ENCODE measurements around the gene COLEC12. TPM values are rescaled to one million over a fixed set of nuclear protein-coding genes. Genes with fewer than 3 reads are reported as not detected.

Gene COLEC12
- total RNA-seq, 3 donors from 2014 or later, result 2.4 to 12.1 (median 4.7) TPM

- no peak for ATAC-seq
- Histone ChIP-seq H3K36me3 (ENCODE audit: low read depth) (no peaks in the 10 kb centered on the region), H3K4me1 (ENCODE audit: low read depth) (no peaks in the 10 kb centered on the region), H3K9me3 (no peaks in the 10 kb centered on the region), H3K4me3 (no peak overlapping the region)
- intact Hi-C loops (cut with DNase I, micrococcal nuclease), result no loop called here
- no peak for TF ChIP-seq CTCF (IDR thresholded peaks at IDR 0.05)
- no peak for DNase-seq
Observed at GRCh38 chr18:523561-523960, 23.1 kb upstream of the COLEC12 start.

- TF ChIP-seq CTCF (IDR thresholded peaks at IDR 0.05), result no peak
- Histone ChIP-seq H3K36me3 (ENCODE audit: low read depth) (no peaks in the 10 kb centered on the region), H3K9me3 (no peaks in the 10 kb centered on the region), H3K4me3 (no peak overlapping the region), H3K4me1 (ENCODE audit: low read depth) (no peaks in the 10 kb centered on the region)
- ATAC-seq (peak; percentile 42), DNase-seq (peak; percentile 25 to 55 (median 39))
- intact Hi-C loops (cut with DNase I, micrococcal nuclease), result no loop called here
Observed at GRCh38 chr18:519019-519879, 18.7 kb upstream of the COLEC12 start.

DNA sequence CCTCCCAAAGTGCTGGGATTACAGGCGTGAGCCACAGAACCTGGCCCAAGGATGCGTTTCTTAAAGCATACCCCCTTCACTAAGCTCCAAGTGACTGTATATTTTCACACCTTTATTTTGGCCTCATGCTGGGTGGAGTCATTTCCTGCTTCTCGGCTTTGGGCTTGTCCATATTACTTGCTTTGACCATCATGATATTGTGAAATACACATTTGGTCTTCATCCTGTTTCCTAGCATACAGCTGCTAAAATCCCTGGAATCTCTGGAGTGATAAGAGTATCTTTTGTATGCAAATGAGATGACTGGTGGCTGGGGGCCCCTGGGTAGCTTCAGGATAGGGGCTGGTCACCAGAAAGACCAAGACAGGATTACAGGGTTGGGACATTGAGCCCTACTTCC lies 17.6 kb upstream of the COLEC12 start:
- no peaks in the 10 kb centered on the region for H3K4me1 ChIP-seq (ENCODE audit: low read depth)
- no peak for TF ChIP-seq CTCF (IDR thresholded peaks at IDR 0.05)
- no peaks in the 10 kb centered on the region for H3K9me3 ChIP-seq
- ATAC-seq (no peak), DNase-seq (no peak)
- H3K36me3 ChIP-seq (ENCODE audit: low read depth), result no peaks in the 10 kb centered on the region
- no peak overlapping the region for H3K4me3 ChIP-seq
- intact Hi-C loops (cut with DNase I, micrococcal nuclease), result no loop called here

- no peaks in the 10 kb centered on the region for H3K4me1 ChIP-seq (ENCODE audit: low read depth)
- intact Hi-C loops (cut with DNase I, micrococcal nuclease), result no loop called here
- TF ChIP-seq CTCF (IDR thresholded peaks at IDR 0.05), result no peak
- no peak for DNase-seq
- H3K4me3 ChIP-seq, result no peak overlapping the region
- no peaks in the 10 kb centered on the region for H3K36me3 ChIP-seq (ENCODE audit: low read depth)
- H3K9me3 ChIP-seq, result no peaks in the 10 kb centered on the region
- no peak for ATAC-seq
Observed at GRCh38 chr18:515838-516237, 15.3 kb upstream of the COLEC12 start.

GRCh38 chr18:515156-515815 lies 14.8 kb upstream of the COLEC12 start:
- Histone ChIP-seq H3K36me3 (ENCODE audit: low read depth) (no peaks in the 10 kb centered on the region), H3K9me3 (no peaks in the 10 kb centered on the region), H3K4me3 (no peak overlapping the region), H3K4me1 (ENCODE audit: low read depth) (no peaks in the 10 kb centered on the region)
- ATAC-seq (no peak), DNase-seq (no peak)
- TF ChIP-seq CTCF (IDR thresholded peaks at IDR 0.05), result no peak
- intact Hi-C loops (cut with DNase I, micrococcal nuclease), result no loop called here
